Left colon (tissue), 2 donors: ENCODE measurements around the gene SPATS1. TPM values are rescaled to one million over a fixed set of nuclear protein-coding genes. Genes with fewer than 3 reads are reported as not detected.

Experiments used
- ATAC-seq: fragments of 200-7000 bp; cut with Tn5 transposase; one replicate; pipeline ENCODE4 v1.9.1; 2020; ENCODE audit warnings: mild to moderate bottlenecking, moderate library complexity
- DNase-seq, 2 donors: peaks; one replicate each; pipeline ENCODE4 v3.0.0-alpha.2; 2020
- intact Hi-C, 2 donors: fragments of 100-400 bp; cut with DNase I in 1 of 2; cut with micrococcal nuclease in 1 of 2; formaldehyde crosslinking; loops; one replicate each; pipeline versions ENCODE4 v1.11.2 to v1.14.0; 2022; cut with DNase I, micrococcal nuclease
- total RNA-seq, 2 donors: library from RNA; stranded (reverse); fragmentation: NEBNext Ultra II Directional; extraction: Animal tissue kit (Norgen Biotek cat#: 25700); gene quantifications; one replicate each; pipeline ENCODE4 v1.2.1, GENCODE V29; 2021
- donor health status: DM: no; HTN: no; CAD: no.
- donor health status: DM: yes; HTN: yes; CAD: no.

The SPATS1 gene
- total RNA-seq, 2 donors from 2014 or later: not detected

GRCh38 chr6:44373051-44373450 lies 30.6 kb downstream of the SPATS1 start:
- no peak for ATAC-seq
- intact Hi-C loops: no loop called here
- no peak for DNase-seq

- DNase-seq: no peak
- intact Hi-C loops: no loop called here
- ATAC-seq: no peak
Observed at GRCh38 chr6:44373787-44374186, 31.3 kb downstream of the SPATS1 start.

GRCh38 chr6:44375071-44375470 lies 32.6 kb downstream of the SPATS1 start:
- ATAC-seq (no peak), DNase-seq (no peak)
- intact Hi-C loops: no loop called here

- intact Hi-C loops: no loop called here
- DNase-seq (no peak), ATAC-seq (no peak)
Observed at GRCh38 chr6:44377484-44377883, 35.0 kb downstream of the SPATS1 start.

- ATAC-seq: no peak
- intact Hi-C loops: no loop called here
- no peak for DNase-seq
Observed at GRCh38 chr6:44377971-44378370, 35.5 kb downstream of the SPATS1 start.

GRCh38 chr6:44381739-44382138 lies 39.3 kb downstream of the SPATS1 start:
- ATAC-seq: no peak

GRCh38 chr6:44386364-44386928 lies 44.0 kb downstream of the SPATS1 start:
- peak; percentile 3 for ATAC-seq
- intact Hi-C loops: no loop called here
- peak; percentile 38 to 41 for DNase-seq

More at GRCh38 chr6:44381739-44382138, 39.3 kb downstream of the SPATS1 start:
- no peak for DNase-seq
- intact Hi-C loops: no loop called here

- intact Hi-C loops: no loop called here
- DNase-seq (peak in 1 of 2 donors; percentile 23), ATAC-seq (peak; percentile 35)
Observed at GRCh38 chr6:44386929-44387345, 44.5 kb downstream of the SPATS1 start.

- DNase-seq (peak; percentile 95 to 96), ATAC-seq (peak; percentile 84)
- intact Hi-C loops: no loop called here
Observed at GRCh38 chr6:44387346-44388134, 45.1 kb downstream of the SPATS1 start, which contains the start of gene CDC5L. Gene CDC5L, plus strand, starts transcription at chr6:44387706. Its CDS starts 118 bp downstream, at chr6:44387824.

GRCh38 chr6:44388135-44388487 lies 45.7 kb downstream of the SPATS1 start:
- ATAC-seq (peak; percentile 0), DNase-seq (no peak)
- intact Hi-C loops: no loop called here

- no peak for DNase-seq
- no peak for ATAC-seq
- intact Hi-C loops: no loop called here
Observed at GRCh38 chr6:44388887-44389286, 46.4 kb downstream of the SPATS1 start.

GRCh38 chr6:44390158-44390683 lies 47.8 kb downstream of the SPATS1 start:
- no peak for ATAC-seq
- DNase-seq: no peak
- intact Hi-C loops: no loop called here

Other genes starting within 250 kb of the SPATS1 start
- gene MRPL14, start 215.2 kb upstream of the SPATS1 start, total RNA-seq: 10 to 100 TPM; 47.5 to 63.1 TPM
- gene TMEM63B, start 215.1 kb upstream of the SPATS1 start, total RNA-seq: 100 to 1,000 TPM in 1 of 2 donors, 10 to 100 TPM in 1; 99.7 to 102 TPM
- gene CAPN11, start 183.8 kb upstream of the SPATS1 start, total RNA-seq: 1 to 10 TPM in 1 of 2 donors, under 1 TPM in 1; 0.70 to 3.0 TPM
- not detected for gene MYMX, start 125.7 kb upstream of the SPATS1 start, total RNA-seq
- 10 to 100 TPM; 13.0 to 22.8 TPM for gene SLC29A1, start 119.1 kb upstream of the SPATS1 start, total RNA-seq
- gene HSP90AB1, start 95.5 kb upstream of the SPATS1 start, total RNA-seq: 100 to 1,000 TPM; 278 to 329 TPM
- 10 to 100 TPM; 34.9 to 43.5 TPM for gene SLC35B2, start 85.1 kb upstream of the SPATS1 start, total RNA-seq
- 10 to 100 TPM in 1 of 2 donors, 1 to 10 TPM in 1; 9.6 to 15.3 TPM for gene NFKBIE, start 77.1 kb upstream of the SPATS1 start, total RNA-seq
- under 1 TPM; 0.21 to 0.31 TPM for gene TMEM151B, start 72.2 kb upstream of the SPATS1 start, total RNA-seq
- 10 to 100 TPM in 1 of 2 donors, 1 to 10 TPM in 1; 8.6 to 12.0 TPM for gene AARS2, start 29.3 kb upstream of the SPATS1 start, total RNA-seq
- 10 to 100 TPM; 15.7 to 16.4 TPM for gene CDC5L, start 45.1 kb downstream of the SPATS1 start, total RNA-seq